Uterus (tissue), 2 donors: Measurements from ENCODE around the gene ZNF148.

Experiments used
- CTCF ChIP-seq, 4 experiments: fragments of 200-600 bp in 2 of 4; fragments of 450-650 bp in 2 of 4; sonication (generic) in 2 of 4; IDR thresholded peaks; one replicate each; pipeline ENCODE4 v1.5.1; 2016 to 2019; ENCODE audit warnings: antibody characterized with exemption in 4 of 4, mild to moderate bottlenecking in 2 of 4, moderate library complexity in 1 of 4
- POLR2A ChIP-seq, 2 donors: fragments of 450-650 bp; IDR thresholded peaks; one replicate each; pipeline ENCODE4 v1.6.1; 2016; ENCODE audit warnings: antibody characterized with exemption in 2 of 2, mild to moderate bottlenecking in 1 of 2, moderate library complexity in 1 of 2

GRCh38 chr3:125395091-125395490 lies 20.0 kb upstream of the ZNF148 start:
- TF ChIP-seq CTCF (IDR thresholded peaks at IDR 0.05) (no peak), POLR2A (IDR thresholded peaks at IDR 0.05) (no peak)
